Fibroblast of lung (primary cell): ENCODE measurements around the gene LRRC47. TPM values are rescaled to one million over a fixed set of nuclear protein-coding genes. Genes with fewer than 3 reads are reported as not detected.

Experiments
- DNase-seq, 2 donors: peaks; one replicate each; pipeline versions ENCODE4 v3.0.0 to v3.0.0-alpha.2; 2010; ENCODE audit warnings: low read depth in 2 of 2
- H2AFZ ChIP-seq: 2 replicates; pipeline ENCODE4 v1.5.1; 2012; ENCODE audit warnings: low read length, control low read depth, inconsistent platforms
- H3K27ac ChIP-seq: 2 replicates; pipeline ENCODE4 v1.5.1; 2011; ENCODE audit warnings: low read length, control low read depth; ENCODE audit not compliant: insufficient read depth
- H3K27me3 ChIP-seq: 2 replicates; pipeline ENCODE4 v1.5.1; 2011; ENCODE audit warnings: mild to moderate bottlenecking, low read length; ENCODE audit not compliant: control insufficient read depth, insufficient read depth
- H3K36me3 ChIP-seq: 2 replicates; pipeline ENCODE4 v1.5.1; 2011; ENCODE audit warnings: low read length; ENCODE audit not compliant: control insufficient read depth, insufficient read depth
- H3K4me1 ChIP-seq: 2 replicates; pipeline ENCODE4 v1.5.1; 2011; ENCODE audit warnings: low read length; ENCODE audit not compliant: control insufficient read depth, insufficient read depth; ENCODE audit errors: extremely low read depth
- H3K4me2 ChIP-seq: 2 replicates; pipeline ENCODE4 v1.5.1; 2011; ENCODE audit warnings: low read length, control low read depth; ENCODE audit not compliant: insufficient read depth; ENCODE audit errors: extremely low read depth
- H3K4me3 ChIP-seq, 4 experiments: fragments of 200-600 bp in 1 of 4; sonication (generic) in 1 of 4; replicated peaks in 1 of 4; 2 replicates each; pipeline ENCODE4 v1.5.1; 2011 to 2016; ENCODE audit warnings: low read length in 4 of 4, low read depth in 3 of 4, mild to moderate bottlenecking in 3 of 4, control low read depth in 2 of 4, inconsistent platforms in 1 of 4, mixed read lengths in 1 of 4; ENCODE audit not compliant: insufficient read depth in 1 of 4; ENCODE audit errors: control extremely low read depth in 1 of 4
- H3K79me2 ChIP-seq: 2 replicates; pipeline ENCODE4 v1.5.1; 2012; ENCODE audit warnings: mild to moderate bottlenecking, low read length, inconsistent platforms; ENCODE audit not compliant: control insufficient read depth, insufficient read depth
- H3K9ac ChIP-seq: 2 replicates; pipeline ENCODE4 v1.5.1; 2011; ENCODE audit warnings: mild to moderate bottlenecking, low read length, control low read depth; ENCODE audit not compliant: insufficient read depth
- H3K9me3 ChIP-seq: 2 replicates; pipeline ENCODE4 v1.5.1; 2012; ENCODE audit warnings: low read depth, low read length; ENCODE audit not compliant: control insufficient read depth, insufficient read depth
- H4K20me1 ChIP-seq: 2 replicates; pipeline ENCODE4 v1.5.1; 2011; ENCODE audit warnings: low read length; ENCODE audit not compliant: control insufficient read depth, insufficient read depth; ENCODE audit errors: extremely low read depth
- CTCF ChIP-seq, 2 donors: IDR thresholded peaks in 1 of 2; conservative IDR thresholded peaks in 1 of 2; 1 replicate in 1 of 2; 2 replicates in 1 of 2; pipeline ENCODE4 v1.5.1; 2011 to 2012; ENCODE audit warnings: low read length in 2 of 2, control low read depth in 1 of 2, inconsistent platforms in 1 of 2, low read depth in 1 of 2, mild to moderate bottlenecking in 1 of 2
- EZH2 ChIP-seq: IDR thresholded peaks from 2 replicates; pipeline ENCODE4 v1.5.1; 2012; ENCODE audit warnings: low read length, control low read depth, mild to moderate bottlenecking; ENCODE audit errors: missing control alignments
- polyA plus RNA-seq, 2 donors: library from polyadenylated mRNA; depleted of rRNA in 1 of 2; stranded (reverse) in 1 of 2; unstranded in 1 of 2; fragments of >200 nt; gene quantifications; 2 replicates each; pipeline ENCODE4 v1.2.1, GENCODE V29; 2011 to 2012; ENCODE audit warnings: missing spikeins in 1 of 2
- total RNA-seq: library from RNA; depleted of rRNA; stranded (reverse); fragments of >200 nt; gene quantifications from 2 replicates; pipeline ENCODE4 v1.2.1, GENCODE V29; 2014

Gene LRRC47
- total and polyA plus RNA-seq, 2 donors (not counting 1 experiment from before 2014, with no cell fraction given): 25.1 to 28.8 TPM

GRCh38 chr1:3732434-3733093, 63.7 kb downstream of the LRRC47 start:
- H2AFZ ChIP-seq: peak overlapping the region; percentile 4

GRCh38 chr1:3731583-3732433, 64.5 kb downstream of the LRRC47 start:
- H3K4me2 ChIP-seq: no peak overlapping the region
- DNase-seq: no peak
- no peak overlapping the region for H3K27ac ChIP-seq
- H3K36me3 ChIP-seq: peaks cover 2% of the 10 kb centered on the region
- no peak for TF ChIP-seq EZH2
- no peak for TF ChIP-seq CTCF (conservative IDR thresholded peaks at IDR 0.05 in 1 of 2, IDR thresholded peaks at IDR 0.05 in 1 of 2; ENCODE audit: low read depth in 1 of 2, low read length in 2 of 2)
- H3K9me3 ChIP-seq: no peaks in the 10 kb centered on the region
- H2AFZ ChIP-seq: no peak overlapping the region
- H3K9ac ChIP-seq: no peak overlapping the region
- H3K4me1 ChIP-seq: no peaks in the 10 kb centered on the region
- no peaks in the 10 kb centered on the region for H3K27me3 ChIP-seq
- no peaks in the 10 kb centered on the region for H4K20me1 ChIP-seq
- H3K4me3 ChIP-seq: no peak overlapping the region
- no peaks in the 10 kb centered on the region for H3K79me2 ChIP-seq

More at GRCh38 chr1:3732434-3733093, 63.7 kb downstream of the LRRC47 start:
- Histone ChIP-seq H3K4me2 (no peak overlapping the region), H3K4me3 (no peak overlapping the region), H4K20me1 (no peaks in the 10 kb centered on the region), H3K4me1 (no peaks in the 10 kb centered on the region), H3K27me3 (no peaks in the 10 kb centered on the region), H3K9me3 (no peaks in the 10 kb centered on the region), H3K27ac (no peak overlapping the region), H3K79me2 (no peaks in the 10 kb centered on the region), H3K36me3 (peaks cover 2% of the 10 kb centered on the region), H3K9ac (no peak overlapping the region)
- peak in 1 of 2 donors; percentile 23 for DNase-seq
- no peak for TF ChIP-seq CTCF (conservative IDR thresholded peaks at IDR 0.05 in 1 of 2, IDR thresholded peaks at IDR 0.05 in 1 of 2; ENCODE audit: low read depth in 1 of 2, low read length in 2 of 2)
- TF ChIP-seq EZH2: no peak

- no peaks in the 10 kb centered on the region for H3K9me3 ChIP-seq
- no peak for DNase-seq
- H3K4me3 ChIP-seq: no peak overlapping the region
- no peaks in the 10 kb centered on the region for H3K27me3 ChIP-seq
- H2AFZ ChIP-seq: no peak overlapping the region
- H4K20me1 ChIP-seq: no peaks in the 10 kb centered on the region
- no peak overlapping the region for H3K4me2 ChIP-seq
- H3K27ac ChIP-seq: no peak overlapping the region
- no peaks in the 10 kb centered on the region for H3K79me2 ChIP-seq
- no peaks in the 10 kb centered on the region for H3K4me1 ChIP-seq
- H3K9ac ChIP-seq: no peak overlapping the region
- no peak for TF ChIP-seq EZH2
- no peak for TF ChIP-seq CTCF (conservative IDR thresholded peaks at IDR 0.05 in 1 of 2, IDR thresholded peaks at IDR 0.05 in 1 of 2; ENCODE audit: low read depth in 1 of 2, low read length in 2 of 2)
- no peaks in the 10 kb centered on the region for H3K36me3 ChIP-seq
Observed at GRCh38 chr1:3730543-3731247, 65.6 kb downstream of the LRRC47 start.
